KMS-11 (cell line): Measurements from ENCODE around the gene DRC7.
"Not testable (repeated sequence)": the region's sequence is repeated elsewhere in the genome, so short reads cannot be mapped to it uniquely, and the experiment has no call there.

Experiments used
- H2AFZ ChIP-seq: fragments of 200-600 bp; sonication (generic); 2 replicates; pipeline ENCODE4 v1.6.1; 2016; ENCODE audit warnings: antibody characterized with exemption, mixed run types, low read depth
- H3K27ac ChIP-seq: fragments of 200-600 bp; sonication (generic); 2 replicates; pipeline ENCODE4 v1.6.1; 2016; ENCODE audit warnings: mild to moderate bottlenecking, mixed run types
- H3K27me3 ChIP-seq: fragments of 200-600 bp; sonication (generic); 2 replicates; pipeline ENCODE4 v1.6.1; 2017; ENCODE audit warnings: mild to moderate bottlenecking, low read depth, mixed run types, moderate library complexity; ENCODE audit not compliant: insufficient read depth
- H3K36me3 ChIP-seq: fragments of 200-600 bp; sonication (generic); 2 replicates; pipeline ENCODE4 v1.6.1; 2017; ENCODE audit warnings: mild to moderate bottlenecking, mixed run types; ENCODE audit not compliant: insufficient read depth
- H3K4me1 ChIP-seq: fragments of 200-600 bp; sonication (generic); 2 replicates; pipeline ENCODE4 v1.6.1; 2016; ENCODE audit warnings: mild to moderate bottlenecking, low read depth, mixed run types; ENCODE audit not compliant: poor library complexity, severe bottlenecking
- H3K4me2 ChIP-seq: fragments of 200-600 bp; sonication (generic); 2 replicates; pipeline ENCODE4 v1.7.0; 2016; ENCODE audit warnings: mild to moderate bottlenecking, mixed run types
- H3K4me3 ChIP-seq: fragments of 200-600 bp; sonication (generic); IDR thresholded peaks from 2 replicates; pipeline ENCODE4 v1.6.1; 2017; ENCODE audit warnings: low read depth, low read length, mixed read lengths; ENCODE audit not compliant: insufficient read depth
- H3K79me2 ChIP-seq: fragments of 200-600 bp; sonication (generic); 2 replicates; pipeline ENCODE4 v1.6.1; 2016; ENCODE audit warnings: low read depth, mixed run types; ENCODE audit not compliant: insufficient read depth
- H3K9ac ChIP-seq: fragments of 200-600 bp; sonication (generic); 2 replicates; pipeline ENCODE4 v1.6.1; 2016; ENCODE audit warnings: mild to moderate bottlenecking, mixed run types
- H4K20me1 ChIP-seq: fragments of 200-600 bp; sonication (generic); 2 replicates; pipeline ENCODE4 v1.6.1; 2016; ENCODE audit warnings: mild to moderate bottlenecking, mixed run types; ENCODE audit not compliant: insufficient read depth
- CTCF ChIP-seq: fragments of 200-600 bp; sonication (generic); conservative IDR thresholded peaks from 2 replicates; pipeline ENCODE4 v1.6.1; 2017; ENCODE audit warnings: low read depth, mild to moderate bottlenecking, antibody characterized with exemption, low read length, moderate library complexity, mixed read lengths

Gene DRC7

GRCh38 chr16:57744642-57744903 lies 50.0 kb downstream of the DRC7 start:
- Histone ChIP-seq H3K9ac (no peak overlapping the region), H3K4me3 (no peak overlapping the region), H3K36me3 (no peaks in the 10 kb centered on the region), H3K4me1 (no peaks in the 10 kb centered on the region), H3K27ac (no peak overlapping the region), H2AFZ (no peak overlapping the region), H4K20me1 (no peaks in the 10 kb centered on the region), H3K79me2 (no peaks in the 10 kb centered on the region), H3K4me2 (no peak overlapping the region), H3K27me3 (no peaks in the 10 kb centered on the region)
- no peak for TF ChIP-seq CTCF

GRCh38 chr16:57745768-57746167 lies 51.2 kb downstream of the DRC7 start:
- no peak for TF ChIP-seq CTCF
- Histone ChIP-seq H3K27me3 (no peaks in the 10 kb centered on the region), H3K27ac (no peak overlapping the region), H3K4me3 (no peak overlapping the region), H3K4me1 (no peaks in the 10 kb centered on the region), H3K4me2 (no peak overlapping the region), H3K36me3 (no peaks in the 10 kb centered on the region), H4K20me1 (no peaks in the 10 kb centered on the region), H3K9ac (no peak overlapping the region), H2AFZ (no peak overlapping the region), H3K79me2 (no peaks in the 10 kb centered on the region)

GRCh38 chr16:57746316-57746715 lies 51.7 kb downstream of the DRC7 start:
- not testable (repeated sequence) for H3K9ac ChIP-seq, H3K4me2 ChIP-seq, H3K4me3 ChIP-seq, H3K27ac ChIP-seq, H3K27me3 ChIP-seq, H2AFZ ChIP-seq, H4K20me1 ChIP-seq, H3K36me3 ChIP-seq, H3K79me2 ChIP-seq, H3K4me1 ChIP-seq

GRCh38 chr16:57747091-57747490 lies 52.5 kb downstream of the DRC7 start:
- H4K20me1 ChIP-seq = no peaks in the 10 kb centered on the region
- no peak overlapping the region for H3K27ac ChIP-seq
- no peak overlapping the region for H3K4me3 ChIP-seq
- no peak for TF ChIP-seq CTCF
- no peaks in the 10 kb centered on the region for H3K36me3 ChIP-seq
- no peaks in the 10 kb centered on the region for H3K27me3 ChIP-seq
- H3K4me2 ChIP-seq = no peak overlapping the region
- no peaks in the 10 kb centered on the region for H3K79me2 ChIP-seq
- H3K9ac ChIP-seq = no peak overlapping the region
- no peaks in the 10 kb centered on the region for H3K4me1 ChIP-seq
- H2AFZ ChIP-seq = no peak overlapping the region

GRCh38 chr16:57747496-57747895 lies 52.9 kb downstream of the DRC7 start:
- H3K27me3 ChIP-seq = no peaks in the 10 kb centered on the region
- no peak overlapping the region for H2AFZ ChIP-seq
- no peak overlapping the region for H3K9ac ChIP-seq
- H3K4me3 ChIP-seq = no peak overlapping the region
- H3K4me2 ChIP-seq = no peak overlapping the region
- H3K79me2 ChIP-seq = no peaks in the 10 kb centered on the region
- H3K4me1 ChIP-seq = no peaks in the 10 kb centered on the region
- no peaks in the 10 kb centered on the region for H4K20me1 ChIP-seq
- no peak for TF ChIP-seq CTCF
- H3K27ac ChIP-seq = no peak overlapping the region
- H3K36me3 ChIP-seq = no peaks in the 10 kb centered on the region
